Measurements from ENCODE around the gene EEFSEC. TPM values are rescaled to one million over a fixed set of nuclear protein-coding genes. Genes with fewer than 3 reads are reported as not detected.

The EEFSEC gene
- polyA plus RNA-seq, 1 donor (not counting 4 experiments of a cell fraction or from before 2014, with no cell fraction given) = 8.7 TPM

GRCh38 chr3:128145279-128145678 is 8.0 kb upstream of the EEFSEC start:
- H3K36me3 ChIP-seq (ENCODE audit: control insufficient read depth in 2 of 2, extremely low read depth in 1 of 2, insufficient read depth in 2 of 2, low read length in 2 of 2) = no peaks in the 10 kb centered on the region
- no peak overlapping the region for H2AFZ ChIP-seq (ENCODE audit: control insufficient read depth, low read length)
- no peak for TF ChIP-seq EZH2 (IDR thresholded peaks at IDR 0.05; ENCODE audit: low read length)
- no peak for TF ChIP-seq CTCF (optimal IDR thresholded peaks at IDR 0.05 in 1 of 3, IDR thresholded peaks at IDR 0.05 in 1 of 3, conservative IDR thresholded peaks at IDR 0.05 in 1 of 3; ENCODE audit: extremely low read depth in 1 of 3, insufficient read depth in 2 of 3, low read length in 3 of 3)
- no peaks in the 10 kb centered on the region for H3K9me3 ChIP-seq (ENCODE audit: control insufficient read depth, low read depth, low read length)
- no peaks in the 10 kb centered on the region for H3K79me2 ChIP-seq (ENCODE audit: control insufficient read depth, insufficient read depth, low read length)
- H3K27me3 ChIP-seq (ENCODE audit: control insufficient read depth, extremely low read depth, insufficient read depth, low read length) = no peaks in the 10 kb centered on the region
- no peak for DNase-seq (ENCODE audit: low read depth, low spot score)
- dilution Hi-C loops (cut with MboI; ENCODE audit: extremely low pct_ligation_motif_present, low sequenced_read_pairs) = no loop called here
- no peak overlapping the region for H3K4me3 ChIP-seq (ENCODE audit: control insufficient read depth in 2 of 3, extremely low read depth in 1 of 3, insufficient read depth in 2 of 3, low read depth in 1 of 3, low read length in 3 of 3)
- H3K4me1 ChIP-seq (ENCODE audit: control insufficient read depth, extremely low read depth, insufficient read depth, low read length) = no peaks in the 10 kb centered on the region
- no peak overlapping the region for H3K27ac ChIP-seq (ENCODE audit: control insufficient read depth, insufficient read depth, low read length)
- H3K9me1 ChIP-seq (ENCODE audit: control insufficient read depth, extremely low read depth, insufficient read depth, low read length) = no peaks in the 10 kb centered on the region
- H3K9ac ChIP-seq (ENCODE audit: control insufficient read depth, extremely low read depth, insufficient read depth, low read length) = no peak overlapping the region
- H4K20me1 ChIP-seq (ENCODE audit: control insufficient read depth, extremely low read depth, insufficient read depth, low read length) = no peaks in the 10 kb centered on the region
- no peak for FAIRE-seq
- no peak overlapping the region for H3K4me2 ChIP-seq (ENCODE audit: control insufficient read depth, extremely low read depth, insufficient read depth, low read depth, low read length)

DNA sequence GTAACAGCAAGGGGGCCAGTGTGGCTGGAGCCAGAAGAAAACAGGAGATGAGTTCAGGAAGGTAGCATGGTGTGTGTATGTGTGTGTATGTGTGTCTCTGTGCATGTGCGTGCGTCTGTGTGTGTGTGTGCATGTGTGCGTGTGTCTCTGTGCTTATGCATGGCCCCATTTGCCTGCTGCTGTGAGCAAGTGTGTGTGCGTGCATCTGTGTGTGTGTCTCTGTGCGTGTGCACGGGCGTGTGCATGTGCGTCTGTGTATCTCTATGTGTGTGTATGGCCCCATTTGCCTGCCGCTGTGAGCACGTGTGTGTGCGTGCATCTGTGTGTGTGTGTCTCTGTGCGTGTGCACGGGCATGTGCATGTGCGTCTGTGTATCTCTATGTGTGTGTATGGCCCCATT is 7.1 kb upstream of the EEFSEC start:
- Histone ChIP-seq H3K79me2 (ENCODE audit: control insufficient read depth, insufficient read depth, low read length) (no peaks in the 10 kb centered on the region), H3K9ac (ENCODE audit: control insufficient read depth, extremely low read depth, insufficient read depth, low read length) (no peak overlapping the region)
- dilution Hi-C loops (cut with MboI; ENCODE audit: extremely low pct_ligation_motif_present, low sequenced_read_pairs) = no loop called here

More for the DNA sequence above, 7.1 kb upstream of the EEFSEC start:
- H2AFZ ChIP-seq (ENCODE audit: control insufficient read depth, low read length) = no peak overlapping the region
- DNase-seq (ENCODE audit: low read depth, low spot score) = no peak
- H3K4me1 ChIP-seq (ENCODE audit: control insufficient read depth, extremely low read depth, insufficient read depth, low read length) = no peaks in the 10 kb centered on the region
- no peak for FAIRE-seq
- H4K20me1 ChIP-seq (ENCODE audit: control insufficient read depth, extremely low read depth, insufficient read depth, low read length) = no peaks in the 10 kb centered on the region
- H3K4me3 ChIP-seq (ENCODE audit: control insufficient read depth in 2 of 3, extremely low read depth in 1 of 3, insufficient read depth in 2 of 3, low read depth in 1 of 3, low read length in 3 of 3) = no peak overlapping the region
- H3K9me3 ChIP-seq (ENCODE audit: control insufficient read depth, low read depth, low read length) = no peaks in the 10 kb centered on the region
- H3K27ac ChIP-seq (ENCODE audit: control insufficient read depth, insufficient read depth, low read length) = no peak overlapping the region
- TF ChIP-seq CTCF (optimal IDR thresholded peaks at IDR 0.05 in 1 of 3, IDR thresholded peaks at IDR 0.05 in 1 of 3, conservative IDR thresholded peaks at IDR 0.05 in 1 of 3; ENCODE audit: extremely low read depth in 1 of 3, insufficient read depth in 2 of 3, low read length in 3 of 3) = no peak
- TF ChIP-seq EZH2 (IDR thresholded peaks at IDR 0.05; ENCODE audit: low read length) = no peak
- H3K27me3 ChIP-seq (ENCODE audit: control insufficient read depth, extremely low read depth, insufficient read depth, low read length) = no peaks in the 10 kb centered on the region
- no peak overlapping the region for H3K4me2 ChIP-seq (ENCODE audit: control insufficient read depth, extremely low read depth, insufficient read depth, low read depth, low read length)
- no peaks in the 10 kb centered on the region for H3K36me3 ChIP-seq (ENCODE audit: control insufficient read depth in 2 of 2, extremely low read depth in 1 of 2, insufficient read depth in 2 of 2, low read length in 2 of 2)
- no peaks in the 10 kb centered on the region for H3K9me1 ChIP-seq (ENCODE audit: control insufficient read depth, extremely low read depth, insufficient read depth, low read length)
